ENCODE measurements around the gene HK2.
"Not testable (repeated sequence)": the region's sequence is repeated elsewhere in the genome, so short reads cannot be mapped to it uniquely, and the experiment has no call there.

The HK2 gene

GRCh38 chr2:74834792-74835755 is 1.1 kb downstream of the HK2 start:
- no peak for DNase-seq (ENCODE audit: low read depth)

GRCh38 chr2:74835831-74836674 is 2.1 kb downstream of the HK2 start:
- DNase-seq (ENCODE audit: low read depth) = no peak

GRCh38 chr2:74836675-74837401 is 2.9 kb downstream of the HK2 start:
- no peak for DNase-seq (ENCODE audit: low read depth)

- no peak for DNase-seq (ENCODE audit: low read depth)
Measured at GRCh38 chr2:74841641-74842040, 7.7 kb downstream of the HK2 start.

GRCh38 chr2:74843433-74843832 is 9.5 kb downstream of the HK2 start:
- DNase-seq (ENCODE audit: low read depth) = no peak

GRCh38 chr2:74843899-74844298 is 10.0 kb downstream of the HK2 start:
- DNase-seq (ENCODE audit: low read depth) = no peak

GRCh38 chr2:74844752-74845151 is 10.8 kb downstream of the HK2 start:
- DNase-seq (ENCODE audit: low read depth) = no peak

GRCh38 chr2:74845217-74845751 is 11.4 kb downstream of the HK2 start:
- DNase-seq (ENCODE audit: low read depth) = peak; percentile 90

GRCh38 chr2:74845991-74846390 is 12.1 kb downstream of the HK2 start:
- DNase-seq (ENCODE audit: low read depth) = no peak

- no peak for DNase-seq (ENCODE audit: low read depth)
Measured at GRCh38 chr2:74846481-74846880, 12.6 kb downstream of the HK2 start.

GRCh38 chr2:74847070-74847858 is 13.3 kb downstream of the HK2 start:
- no peak for DNase-seq (ENCODE audit: low read depth)

- no peak for DNase-seq (ENCODE audit: low read depth)
Measured at GRCh38 chr2:74849228-74849892, 15.4 kb downstream of the HK2 start.

GRCh38 chr2:74850496-74851190 is 16.7 kb downstream of the HK2 start:
- DNase-seq (ENCODE audit: low read depth) = no peak

GRCh38 chr2:74851191-74851566 is 17.3 kb downstream of the HK2 start:
- no peak for DNase-seq (ENCODE audit: low read depth)

- DNase-seq (ENCODE audit: low read depth) = not testable (repeated sequence)
Measured at GRCh38 chr2:74853360-74853759, 19.4 kb downstream of the HK2 start.

- DNase-seq (ENCODE audit: low read depth) = no peak
Measured at GRCh38 chr2:74854401-74854800, 20.5 kb downstream of the HK2 start.

- not testable (repeated sequence) for DNase-seq (ENCODE audit: low read depth)
Measured at GRCh38 chr2:74855114-74855707, 21.3 kb downstream of the HK2 start.

- no peak for DNase-seq (ENCODE audit: low read depth)
Measured at GRCh38 chr2:74856004-74856578, 22.2 kb downstream of the HK2 start.

GRCh38 chr2:74856599-74856998 is 22.7 kb downstream of the HK2 start:
- no peak for DNase-seq (ENCODE audit: low read depth)
